ENCODE measurements around the gene EREG. TPM values are rescaled to one million over a fixed set of nuclear protein-coding genes. Genes with fewer than 3 reads are reported as not detected.

The EREG gene
- total RNA-seq, 1 experiment from 2014 or later, result 34.0 TPM

DNA sequence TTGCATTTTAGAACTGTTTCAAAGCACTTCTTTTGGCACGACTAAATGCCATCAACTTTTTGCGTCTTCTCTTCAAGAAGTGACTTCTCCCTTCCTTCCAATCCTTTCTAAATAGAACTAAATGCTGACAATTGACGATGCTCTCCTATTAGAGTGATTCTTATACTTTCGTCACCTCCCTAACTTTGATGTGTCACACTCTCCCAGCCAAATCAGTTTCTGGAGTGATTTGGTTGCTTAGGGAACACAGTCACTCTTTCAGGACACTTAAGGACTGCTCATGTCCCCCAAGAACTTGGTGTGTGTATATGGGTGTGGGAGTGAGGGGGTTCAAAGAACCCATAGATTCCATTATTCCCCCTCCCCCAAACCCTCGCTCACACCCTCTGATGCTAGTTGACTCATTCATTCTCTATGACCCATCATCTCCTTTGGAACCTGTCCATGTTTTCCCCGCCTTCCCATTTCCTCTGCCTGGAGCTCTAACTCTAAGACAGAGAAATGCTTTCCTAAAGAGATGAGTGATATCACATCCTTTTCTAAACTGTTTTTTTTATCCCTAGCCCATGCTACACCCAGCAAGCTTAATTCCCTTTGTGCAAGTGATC, 53.2 kb downstream of the EREG start:
- peak overlapping the region; percentile 61 for H3K4me3 Mint-ChIP-seq (ENCODE audit: unreplicated experiment)
- H3K27ac Mint-ChIP-seq (ENCODE audit: low read depth, unreplicated experiment), result peak overlapping the region; percentile 94
- H3K9me3 Mint-ChIP-seq (ENCODE audit: unreplicated experiment), result no peaks in the 10 kb centered on the region
- DNase-seq (ENCODE audit: unreplicated experiment), result peak; percentile 96
- TF ChIP-seq, protein P1, sequence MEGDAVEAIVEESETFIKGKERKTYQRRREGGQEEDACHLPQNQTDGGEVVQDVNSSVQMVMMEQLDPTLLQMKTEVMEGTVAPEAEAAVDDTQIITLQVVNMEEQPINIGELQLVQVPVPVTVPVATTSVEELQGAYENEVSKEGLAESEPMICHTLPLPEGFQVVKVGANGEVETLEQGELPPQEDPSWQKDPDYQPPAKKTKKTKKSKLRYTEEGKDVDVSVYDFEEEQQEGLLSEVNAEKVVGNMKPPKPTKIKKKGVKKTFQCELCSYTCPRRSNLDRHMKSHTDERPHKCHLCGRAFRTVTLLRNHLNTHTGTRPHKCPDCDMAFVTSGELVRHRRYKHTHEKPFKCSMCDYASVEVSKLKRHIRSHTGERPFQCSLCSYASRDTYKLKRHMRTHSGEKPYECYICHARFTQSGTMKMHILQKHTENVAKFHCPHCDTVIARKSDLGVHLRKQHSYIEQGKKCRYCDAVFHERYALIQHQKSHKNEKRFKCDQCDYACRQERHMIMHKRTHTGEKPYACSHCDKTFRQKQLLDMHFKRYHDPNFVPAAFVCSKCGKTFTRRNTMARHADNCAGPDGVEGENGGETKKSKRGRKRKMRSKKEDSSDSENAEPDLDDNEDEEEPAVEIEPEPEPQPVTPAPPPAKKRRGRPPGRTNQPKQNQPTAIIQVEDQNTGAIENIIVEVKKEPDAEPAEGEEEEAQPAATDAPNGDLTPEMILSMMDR (IDR thresholded peaks at IDR 0.05; ENCODE audit: unreplicated experiment), result no peak
- ChIA-PET CTCF (interaction anchor here (0.6 to 1.0 kb wide), 2 partner anchors 114 to 179 kb away, joined by 3 to 5 read pairs; no protein-coding TSS in a partner anchor), POLR2A (interaction anchor here (0.5 to 7.5 kb wide), 18 partner anchors 8 to 1074 kb away, joined by 3 to 131 read pairs (median 7); partner anchors contain the start of gene AREG)
- intact Hi-C loops (cut with micrococcal nuclease), result no loop called here
- no peaks in the 10 kb centered on the region for H3K27me3 Mint-ChIP-seq (ENCODE audit: insufficient read depth, unreplicated experiment)
- no peaks in the 10 kb centered on the region for H3K36me3 Mint-ChIP-seq (ENCODE audit: insufficient read depth, unreplicated experiment)
- no TSS peak for BruUV-seq (replicated peaks)
- H3K4me1 Mint-ChIP-seq (ENCODE audit: insufficient read depth, unreplicated experiment), result peaks cover 63% of the 10 kb centered on the region

DNA sequence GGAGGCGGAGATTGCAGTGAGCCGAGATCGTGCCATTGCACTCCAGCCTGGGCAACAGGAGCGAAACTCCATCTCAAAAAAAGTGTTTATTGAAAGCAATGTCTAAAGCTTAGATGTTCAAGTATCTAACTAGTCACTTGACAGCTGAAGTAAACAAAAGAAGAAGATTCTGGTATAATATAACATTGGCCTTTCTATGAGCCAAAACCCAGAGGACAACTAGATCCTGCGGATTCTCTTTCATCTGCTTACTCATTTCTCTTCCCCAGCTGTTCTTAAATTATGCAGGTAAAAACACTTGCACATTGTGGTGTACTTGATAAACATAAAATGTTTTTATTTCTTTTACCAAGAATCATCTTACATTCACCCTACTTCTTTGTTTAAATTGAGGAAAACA, 55.9 kb downstream of the EREG start:
- H3K27ac Mint-ChIP-seq (ENCODE audit: low read depth, unreplicated experiment), result no peak overlapping the region
- ChIA-PET POLR2A (interaction anchor here (0.5 to 7.5 kb wide), 6 partner anchors 8 to 51 kb away, joined by 3 to 131 read pairs (median 6); partner anchors contain the start of gene AREG), CTCF (interaction anchor here (0.6 to 1.1 kb wide), 3 partner anchors 9 to 112 kb away, joined by 3 to 4 read pairs (median 3); no protein-coding TSS in a partner anchor)
- TF ChIP-seq, protein P1 (IDR thresholded peaks at IDR 0.05; ENCODE audit: unreplicated experiment), result no peak
- no peak for DNase-seq (ENCODE audit: unreplicated experiment)
- no peaks in the 10 kb centered on the region for H3K36me3 Mint-ChIP-seq (ENCODE audit: insufficient read depth, unreplicated experiment)
- intact Hi-C loops (cut with micrococcal nuclease), result no loop called here
- H3K9me3 Mint-ChIP-seq (ENCODE audit: unreplicated experiment), result no peaks in the 10 kb centered on the region
- peaks cover 49% of the 10 kb centered on the region for H3K4me1 Mint-ChIP-seq (ENCODE audit: insufficient read depth, unreplicated experiment)
- no peaks in the 10 kb centered on the region for H3K27me3 Mint-ChIP-seq (ENCODE audit: insufficient read depth, unreplicated experiment)
- no peak overlapping the region for H3K4me3 Mint-ChIP-seq (ENCODE audit: unreplicated experiment)
- no TSS peak for BruUV-seq (replicated peaks)

DNA sequence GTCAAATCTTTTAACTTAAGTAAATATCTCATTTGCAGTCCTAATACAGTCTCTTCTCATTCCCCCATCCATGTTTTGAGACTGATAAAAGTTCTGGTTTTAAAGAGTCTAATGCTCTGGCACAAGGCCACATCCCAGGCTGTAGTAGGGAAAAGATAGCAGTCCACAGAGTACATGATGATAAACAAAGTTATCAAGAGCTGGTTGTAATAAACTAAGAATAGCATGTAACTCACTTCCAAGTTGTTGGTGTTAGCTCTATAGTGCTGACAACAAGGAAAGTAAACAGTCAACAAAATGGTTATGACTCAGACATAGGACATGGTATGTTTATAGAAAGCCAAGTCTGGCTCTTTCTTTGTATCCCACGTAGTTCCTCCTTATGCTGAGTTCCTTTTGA, 58.2 kb downstream of the EREG start:
- POLR2A ChIA-PET, result interaction anchor here (1.1 to 2.3 kb wide), 7 partner anchors 8 to 28 kb away, joined by 3 to 19 read pairs (median 6); partner anchors contain the start of gene AREG
- CTCF ChIA-PET, result no interaction called here
- Mint-ChIP-seq H3K27me3 (ENCODE audit: insufficient read depth, unreplicated experiment) (no peaks in the 10 kb centered on the region), H3K36me3 (ENCODE audit: insufficient read depth, unreplicated experiment) (no peaks in the 10 kb centered on the region), H3K9me3 (ENCODE audit: unreplicated experiment) (no peaks in the 10 kb centered on the region), H3K4me3 (ENCODE audit: unreplicated experiment) (no peak overlapping the region), H3K4me1 (ENCODE audit: insufficient read depth, unreplicated experiment) (peaks cover 48% of the 10 kb centered on the region), H3K27ac (ENCODE audit: low read depth, unreplicated experiment) (peak overlapping the region; percentile 7)
- TF ChIP-seq, protein P1 (IDR thresholded peaks at IDR 0.05; ENCODE audit: unreplicated experiment), result no peak
- no TSS peak for BruUV-seq (replicated peaks)
- intact Hi-C loops (cut with micrococcal nuclease), result no loop called here
- no peak for DNase-seq (ENCODE audit: unreplicated experiment)

DNA sequence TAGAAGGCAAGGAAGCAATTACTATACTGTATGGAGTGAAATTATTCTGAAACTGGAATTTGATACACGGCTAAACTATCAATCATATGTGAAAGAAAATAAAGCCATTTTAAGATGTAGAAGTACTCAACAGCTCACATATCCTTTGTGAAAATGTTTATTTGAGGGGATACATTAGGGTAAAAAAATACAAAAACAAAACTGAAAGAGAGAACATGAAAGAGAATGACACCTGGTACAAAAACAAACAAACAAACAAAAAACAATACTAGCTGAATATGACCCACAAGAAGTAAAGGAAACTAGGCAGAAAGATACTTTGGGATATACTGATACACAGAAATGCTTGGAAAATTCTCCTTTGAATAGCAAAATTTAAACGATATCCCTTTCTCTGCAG, 59.2 kb downstream of the EREG start:
- H3K4me1 Mint-ChIP-seq (ENCODE audit: insufficient read depth, unreplicated experiment), result peaks cover 48% of the 10 kb centered on the region
- TF ChIP-seq, protein P1 (IDR thresholded peaks at IDR 0.05; ENCODE audit: unreplicated experiment), result no peak
- intact Hi-C loops (cut with micrococcal nuclease), result no loop called here
- no peak overlapping the region for H3K4me3 Mint-ChIP-seq (ENCODE audit: unreplicated experiment)
- no peaks in the 10 kb centered on the region for H3K9me3 Mint-ChIP-seq (ENCODE audit: unreplicated experiment)
- H3K36me3 Mint-ChIP-seq (ENCODE audit: insufficient read depth, unreplicated experiment), result no peaks in the 10 kb centered on the region
- CTCF ChIA-PET, result interaction anchor here (1.0 kb wide), 1 partner anchor 21 kb away, joined by 5 read pairs; no protein-coding TSS in a partner anchor
- POLR2A ChIA-PET, result interaction anchor here (1.1 to 3.2 kb wide), 6 partner anchors 9 to 46 kb away, joined by 3 to 19 read pairs (median 8); partner anchors contain the start of gene AREG
- DNase-seq (ENCODE audit: unreplicated experiment), result no peak
- no peaks in the 10 kb centered on the region for H3K27me3 Mint-ChIP-seq (ENCODE audit: insufficient read depth, unreplicated experiment)
- no TSS peak for BruUV-seq (replicated peaks)
- H3K27ac Mint-ChIP-seq (ENCODE audit: low read depth, unreplicated experiment), result no peak overlapping the region
